RWPE1 (cell line): Measurements from ENCODE around the gene ACOX2.
A peak's percentile ranks its signal among the peaks of the same experiment; 100 is the strongest.

Experiments
- CTCF ChIA-PET: fragments of 350-600 bp; sonication (Branson Sonifier 250); formaldehyde crosslinking; extraction: SDS; loops from one replicate; lab custom pipeline; 2021; lab: Yijun Ruan, JAX
- POLR2A ChIA-PET: fragments of 400-600 bp; formaldehyde crosslinking; extraction: SDS; loops from one replicate; lab custom pipeline; 2020; ENCODE audit warnings: antibody characterized with exemption; ENCODE audit not compliant: low non-redundant PET; lab: Yijun Ruan, JAX
- DNase-seq: peaks from one replicate; pipeline ENCODE4 v3.0.0; 2012; ENCODE audit warnings: low spot score
- H3K27ac ChIP-seq: fragments of 450-650 bp; 2 replicates; pipeline ENCODE4 v1.5.1; 2017
- TF ChIP-seq, protein P1 (sequence below): fragments of 450-650 bp; conservative IDR thresholded peaks from 2 replicates; pipeline ENCODE4 v1.5.1; 2017; ENCODE audit warnings: low read depth, mild to moderate bottlenecking

Gene ACOX2

DNA sequence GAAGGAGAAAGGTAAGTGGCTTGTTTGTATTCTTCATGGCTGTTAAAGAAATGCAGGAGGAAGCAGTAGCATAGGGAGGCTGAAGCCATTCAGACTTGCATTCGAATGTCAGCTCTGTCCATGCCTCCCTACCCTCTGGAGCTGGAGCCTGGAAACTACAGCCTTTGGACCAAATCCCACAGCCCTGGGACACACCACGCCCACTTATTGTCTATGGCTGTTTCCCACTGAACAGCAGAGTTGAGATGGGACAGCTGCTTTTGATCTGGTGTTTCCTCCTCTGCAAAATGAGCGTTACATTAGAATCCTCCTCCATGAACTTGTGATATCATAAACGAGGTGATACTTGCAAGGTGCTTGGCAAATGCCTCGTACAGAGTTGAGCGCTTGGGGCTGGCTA, 36.6 kb upstream of the ACOX2 start:
- POLR2A ChIA-PET = interaction anchor here (0.6 kb wide), 1 partner anchor 14 kb away, joined by 3 read pairs; no protein-coding TSS in a partner anchor
- H3K27ac ChIP-seq = no peak overlapping the region
- no peak for DNase-seq
- TF ChIP-seq, protein P1, sequence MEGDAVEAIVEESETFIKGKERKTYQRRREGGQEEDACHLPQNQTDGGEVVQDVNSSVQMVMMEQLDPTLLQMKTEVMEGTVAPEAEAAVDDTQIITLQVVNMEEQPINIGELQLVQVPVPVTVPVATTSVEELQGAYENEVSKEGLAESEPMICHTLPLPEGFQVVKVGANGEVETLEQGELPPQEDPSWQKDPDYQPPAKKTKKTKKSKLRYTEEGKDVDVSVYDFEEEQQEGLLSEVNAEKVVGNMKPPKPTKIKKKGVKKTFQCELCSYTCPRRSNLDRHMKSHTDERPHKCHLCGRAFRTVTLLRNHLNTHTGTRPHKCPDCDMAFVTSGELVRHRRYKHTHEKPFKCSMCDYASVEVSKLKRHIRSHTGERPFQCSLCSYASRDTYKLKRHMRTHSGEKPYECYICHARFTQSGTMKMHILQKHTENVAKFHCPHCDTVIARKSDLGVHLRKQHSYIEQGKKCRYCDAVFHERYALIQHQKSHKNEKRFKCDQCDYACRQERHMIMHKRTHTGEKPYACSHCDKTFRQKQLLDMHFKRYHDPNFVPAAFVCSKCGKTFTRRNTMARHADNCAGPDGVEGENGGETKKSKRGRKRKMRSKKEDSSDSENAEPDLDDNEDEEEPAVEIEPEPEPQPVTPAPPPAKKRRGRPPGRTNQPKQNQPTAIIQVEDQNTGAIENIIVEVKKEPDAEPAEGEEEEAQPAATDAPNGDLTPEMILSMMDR = no peak
- CTCF ChIA-PET = no interaction called here

DNA sequence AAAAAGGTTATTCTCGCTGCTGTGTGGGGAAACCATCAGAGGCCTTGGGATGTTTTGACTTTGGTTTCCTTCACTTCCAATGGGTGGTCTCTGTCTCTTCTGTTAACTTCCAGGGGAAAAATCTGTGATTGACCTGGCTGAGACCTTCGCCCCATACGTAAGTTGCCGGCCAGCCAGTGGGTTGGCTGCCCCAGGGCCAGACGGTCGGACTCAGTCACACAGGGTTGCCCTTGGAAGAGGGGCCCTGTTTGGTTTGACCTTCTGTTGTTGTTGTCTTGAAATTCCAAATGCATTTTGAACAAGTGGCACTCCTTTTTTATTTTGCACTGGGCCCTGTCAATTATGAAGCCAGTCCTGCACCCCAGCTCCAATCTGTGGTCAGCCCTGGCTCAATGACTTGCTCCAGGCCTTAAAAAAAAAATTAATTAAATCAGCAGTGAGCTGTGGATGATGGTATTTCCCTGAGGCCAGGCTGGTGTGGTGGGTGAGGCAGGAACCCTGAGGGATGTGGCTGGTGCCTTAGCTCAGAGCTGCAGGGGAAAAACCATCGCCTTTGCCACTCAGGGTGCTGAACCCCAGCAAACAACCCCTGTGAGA, 35.7 kb upstream of the ACOX2 start:
- DNase-seq = no peak
- ChIA-PET CTCF (no interaction called here), POLR2A (no interaction called here)
- TF ChIP-seq, protein P1 = no peak
- H3K27ac ChIP-seq = no peak overlapping the region

DNA sequence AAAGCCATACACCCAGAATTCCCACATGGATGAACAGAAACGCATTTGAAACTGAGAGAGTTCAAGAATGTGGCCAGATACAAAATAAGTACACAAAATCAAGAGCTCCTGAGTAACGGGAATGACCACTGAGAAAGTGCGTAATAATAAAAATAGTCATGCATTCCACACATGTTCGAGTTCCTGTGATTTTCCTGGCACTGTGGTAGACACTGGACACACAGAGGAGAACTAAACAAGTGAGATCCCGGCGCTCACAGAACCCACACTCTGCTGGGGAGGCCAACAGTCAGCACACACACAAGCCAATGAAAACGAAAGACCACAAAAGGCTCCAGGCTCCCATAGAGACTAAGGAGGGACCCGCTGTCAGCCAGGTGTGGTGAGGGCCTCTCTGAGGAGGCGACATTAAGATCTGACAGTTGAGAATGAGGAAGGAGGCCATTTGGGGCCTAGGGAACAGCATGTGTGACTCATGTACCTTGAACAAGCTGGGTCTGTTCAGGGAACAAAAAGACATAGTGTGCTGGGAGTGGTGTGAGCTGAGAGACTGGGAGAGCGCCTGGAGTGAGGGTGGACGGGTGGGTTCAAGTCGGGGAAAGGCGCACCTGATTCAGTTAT, 35.1 kb upstream of the ACOX2 start:
- TF ChIP-seq, protein P1 = no peak
- DNase-seq = no peak
- H3K27ac ChIP-seq = no peak overlapping the region
- ChIA-PET POLR2A (no interaction called here), CTCF (interaction anchor here (0.6 kb wide), 1 partner anchor 58 kb away, joined by 4 read pairs; no protein-coding TSS in a partner anchor)

DNA sequence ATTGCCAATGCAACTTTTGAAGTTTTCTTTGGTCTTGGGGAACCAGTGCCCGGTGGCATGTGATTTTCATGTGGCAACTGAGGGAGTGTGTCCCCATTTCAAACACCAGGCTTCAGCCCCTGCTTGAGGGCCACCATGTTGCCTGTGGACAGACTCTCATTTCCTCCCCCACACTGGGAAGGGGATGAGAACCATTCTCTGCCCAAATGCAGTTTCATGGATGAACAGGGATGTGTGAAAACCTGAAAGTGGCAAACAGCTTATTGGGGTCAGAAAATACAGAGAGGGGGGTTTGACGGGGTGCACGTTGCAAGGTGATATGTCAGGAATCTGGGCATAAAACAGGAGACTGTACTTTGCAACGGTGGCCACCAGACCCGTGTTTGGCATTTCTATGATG, 33.9 kb upstream of the ACOX2 start:
- ChIA-PET POLR2A (no interaction called here), CTCF (interaction anchor here (3.0 kb wide), 1 partner anchor 59 kb away, joined by 19 read pairs; no protein-coding TSS in a partner anchor)
- H3K27ac ChIP-seq = no peak overlapping the region
- TF ChIP-seq, protein P1 = no peak
- no peak for DNase-seq

DNA sequence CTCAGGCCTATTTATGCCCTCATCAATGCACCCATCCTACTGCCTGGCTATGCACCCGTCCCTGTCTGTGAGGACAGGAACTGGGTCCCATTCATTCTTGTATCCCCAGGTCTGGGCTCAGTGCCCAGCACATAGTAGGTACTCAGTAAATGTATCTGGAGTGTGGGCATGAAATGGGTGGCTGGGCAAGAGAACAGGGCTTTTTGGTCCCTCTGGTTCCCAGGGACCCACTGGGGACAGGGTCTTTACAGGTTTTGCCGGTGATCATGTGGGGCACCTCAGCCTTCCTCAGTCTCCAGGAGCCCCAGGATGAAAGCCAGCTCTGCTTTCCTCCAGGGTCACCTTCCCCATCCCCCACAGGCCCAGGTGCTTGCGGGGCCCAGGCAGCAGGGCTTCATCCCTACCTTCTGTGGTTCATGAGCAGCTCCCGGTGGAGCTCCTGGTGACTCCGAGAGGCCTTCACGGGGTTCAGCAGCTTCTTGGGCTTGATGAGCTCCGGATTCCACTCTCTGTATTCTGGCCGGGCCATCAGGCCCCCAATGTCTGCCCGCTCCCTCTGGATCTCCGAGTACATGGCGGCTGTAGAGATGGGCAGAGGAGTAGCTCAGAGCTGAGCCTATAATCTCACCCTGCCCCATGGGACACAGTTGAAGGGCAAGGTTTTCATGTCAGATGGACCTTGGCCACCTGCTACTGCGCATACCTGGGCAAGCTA, 32.5 kb upstream of the ACOX2 start:
- no peak overlapping the region for H3K27ac ChIP-seq
- POLR2A ChIA-PET = no interaction called here
- CTCF ChIA-PET = interaction anchor here (0.7 to 3.0 kb wide), 6 partner anchors 10 to 937 kb away, joined by 3 to 19 read pairs (median 6); no protein-coding TSS in a partner anchor
- TF ChIP-seq, protein P1 = no peak
- no peak for DNase-seq

DNA sequence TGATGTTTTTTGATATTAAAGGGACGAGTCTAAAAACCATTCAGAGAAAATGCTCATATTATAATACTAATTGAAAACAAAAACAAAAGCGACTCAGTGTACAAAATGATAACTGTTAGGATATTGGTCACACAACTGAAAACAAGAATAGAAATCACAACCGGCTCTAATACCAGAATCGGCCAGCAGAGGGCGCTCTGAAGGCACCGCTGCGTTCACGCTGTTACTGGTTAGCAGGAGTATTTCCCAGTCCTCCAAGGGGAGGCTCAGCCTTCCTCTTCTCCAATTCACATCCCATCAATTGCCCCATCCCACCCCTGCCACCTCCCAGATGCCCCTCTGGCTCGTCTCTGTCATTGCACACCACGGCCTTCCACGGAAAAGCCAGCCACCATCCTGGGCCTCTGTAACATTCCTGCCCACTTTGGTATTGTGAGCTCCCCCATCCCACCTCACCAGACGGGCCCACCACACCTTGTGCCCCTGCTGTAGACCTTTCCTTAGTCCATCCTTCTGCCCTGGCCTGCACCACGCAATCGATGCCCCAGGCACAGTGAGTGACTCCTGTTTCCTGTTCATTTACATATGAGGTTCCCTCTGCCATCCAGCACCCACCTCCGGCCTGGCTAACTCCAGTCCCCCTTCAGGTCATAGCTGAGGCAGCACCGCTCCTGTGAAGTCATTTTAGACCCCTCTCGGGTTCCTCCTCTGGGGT, 31.7 kb upstream of the ACOX2 start:
- H3K27ac ChIP-seq = no peak overlapping the region
- peak; percentile 29 for DNase-seq
- ChIA-PET POLR2A (no interaction called here), CTCF (interaction anchor here (0.6 to 3.0 kb wide), 11 partner anchors 10 to 1829 kb away, joined by 3 to 19 read pairs (median 3); no protein-coding TSS in a partner anchor)
- TF ChIP-seq, protein P1 = peak; percentile 91
